Liver (tissue), 9 donors: ENCODE data around the gene BDKRB2. TPM values are rescaled to one million over a fixed set of nuclear protein-coding genes. Genes with fewer than 3 reads are reported as not detected.

Source experiments
- DNase-seq: peaks from one replicate; pipeline ENCODE4 v3.0.0-alpha.2; 2017; ENCODE audit warnings: low spot score
- H3K27ac ChIP-seq, 2 donors: one replicate each; pipeline ENCODE4 v1.7.0; 2013; ENCODE audit warnings: inconsistent platforms in 2 of 2, low read length in 2 of 2, control low read depth in 1 of 2, low read depth in 1 of 2, mild to moderate bottlenecking in 1 of 2
- H3K27me3 ChIP-seq, 4 donors: one replicate each; pipeline versions ENCODE4 v1.6.1 to v1.7.0; 2013; ENCODE audit warnings: low read length in 3 of 4, inconsistent platforms in 1 of 4, mild to moderate bottlenecking in 1 of 4, moderate library complexity in 1 of 4; ENCODE audit not compliant: control insufficient read depth in 4 of 4, insufficient read depth in 4 of 4
- H3K36me3 ChIP-seq, 4 donors: one replicate each; pipeline versions ENCODE4 v1.6.1 to v1.7.0; 2013; ENCODE audit warnings: low read length in 3 of 4, mild to moderate bottlenecking in 3 of 4, low read depth in 1 of 4, moderate library complexity in 1 of 4; ENCODE audit not compliant: control insufficient read depth in 4 of 4, insufficient read depth in 3 of 4
- H3K4me1 ChIP-seq, 4 donors: one replicate each; pipeline versions ENCODE4 v1.6.1 to v1.7.0; 2013; ENCODE audit warnings: low read length in 3 of 4, mild to moderate bottlenecking in 3 of 4, moderate library complexity in 1 of 4; ENCODE audit not compliant: control insufficient read depth in 4 of 4, insufficient read depth in 4 of 4
- H3K4me3 ChIP-seq, 3 donors: one replicate each; pipeline versions ENCODE4 v1.6.1 to v1.7.0; 2013; ENCODE audit warnings: low read length in 3 of 3, control low read depth in 1 of 3, low read depth in 1 of 3, mild to moderate bottlenecking in 1 of 3
- H3K9ac ChIP-seq, 2 donors: one replicate each; pipeline ENCODE4 v1.7.0; 2013; ENCODE audit warnings: low read length in 2 of 2, mild to moderate bottlenecking in 2 of 2, moderate library complexity in 2 of 2, control low read depth in 1 of 2, low read depth in 1 of 2
- H3K9me3 ChIP-seq, 4 donors: one replicate each; pipeline versions ENCODE4 v1.6.1 to v1.7.0; 2013; ENCODE audit warnings: low read length in 3 of 4; ENCODE audit not compliant: control insufficient read depth in 4 of 4
- FOXA1 ChIP-seq: IDR thresholded peaks from 2 replicates; pipeline ENCODE4 v1.6.1; 2016; ENCODE audit warnings: antibody characterized with exemption
- GABPA ChIP-seq, 2 donors: IDR thresholded peaks in 1 of 2; conservative IDR thresholded peaks in 1 of 2; 2 replicates each; pipeline ENCODE4 v1.6.1; 2016; ENCODE audit warnings: antibody characterized with exemption in 2 of 2, mild to moderate bottlenecking in 1 of 2, moderate library complexity in 1 of 2
- HNF4A ChIP-seq, 2 donors: conservative IDR thresholded peaks; 2 replicates each; pipeline ENCODE4 v1.6.1; 2016; ENCODE audit warnings: antibody characterized with exemption in 2 of 2, mild to moderate bottlenecking in 2 of 2
- HNF4G ChIP-seq: IDR thresholded peaks from 2 replicates; pipeline ENCODE4 v1.6.1; 2016; ENCODE audit warnings: antibody characterized with exemption
- JUND ChIP-seq, 2 donors: IDR thresholded peaks; 2 replicates each; pipeline ENCODE4 v1.6.1; 2016; ENCODE audit warnings: antibody characterized with exemption in 2 of 2
- MAX ChIP-seq: IDR thresholded peaks from 2 replicates; pipeline ENCODE4 v1.6.1; 2016; ENCODE audit warnings: antibody characterized with exemption
- RAD21 ChIP-seq, 2 donors: IDR thresholded peaks; 2 replicates each; pipeline ENCODE4 v1.6.1; 2016; ENCODE audit warnings: antibody characterized with exemption in 2 of 2, mild to moderate bottlenecking in 2 of 2
- REST ChIP-seq: IDR thresholded peaks from 2 replicates; pipeline ENCODE4 v1.6.1; 2016; ENCODE audit warnings: antibody characterized with exemption, mild to moderate bottlenecking
- RXRA ChIP-seq, 2 donors: IDR thresholded peaks; 2 replicates each; pipeline ENCODE4 v1.6.1; 2017 to 2018; ENCODE audit warnings: antibody characterized with exemption in 2 of 2, mild to moderate bottlenecking in 1 of 2
- SP1 ChIP-seq: IDR thresholded peaks from 2 replicates; pipeline ENCODE4 v1.6.1; 2018; ENCODE audit warnings: antibody characterized with exemption, mild to moderate bottlenecking
- TAF1 ChIP-seq: conservative IDR thresholded peaks from 2 replicates; pipeline ENCODE4 v1.6.1; 2016; ENCODE audit warnings: antibody characterized with exemption, mild to moderate bottlenecking
- YY1 ChIP-seq: IDR thresholded peaks from 2 replicates; pipeline ENCODE4 v1.6.1; 2016; ENCODE audit warnings: antibody characterized with exemption, mild to moderate bottlenecking
- ZBTB33 ChIP-seq: IDR thresholded peaks from 2 replicates; pipeline ENCODE4 v1.6.1; 2016; ENCODE audit warnings: antibody characterized with exemption
- WGBS: extraction: QIAGEN DNeasy Blood & Tissue Kit; methylation state at CpG from one replicate; pipeline ENCODE4 v1.1.7; 2013; 5-methylcytosine and 5-hydroxymethylcytosine counted together
- polyA plus RNA-seq, 2 donors: library from polyadenylated mRNA; stranded (reverse) in 1 of 2; unstranded in 1 of 2; fragments of 200-250 nt in 1 of 2; fragments of >200 nt in 1 of 2; fragmentation: Nextera tagmentation in 1 of 2; extraction: Ambion mirVana in 1 of 2; gene quantifications; one replicate each; pipeline versions ENCODE4 v1.2.1 to v1.2.3, GENCODE V29; 2013 to 2015
- total RNA-seq, 2 donors: library from RNA; depleted of rRNA; stranded (reverse); fragments of >200 nt; gene quantifications; one replicate each; pipeline ENCODE4 v1.2.3, GENCODE V29; 2014
- TF ChIP-seq, protein P1 (sequence below): IDR thresholded peaks from 2 replicates; pipeline ENCODE4 v1.6.1; 2016; ENCODE audit warnings: antibody characterized with exemption
- TF ChIP-seq, protein P2 (sequence below): fragments of 150-350 bp; IDR thresholded peaks from 2 replicates; pipeline ENCODE4 v1.5.1; 2017; ENCODE audit warnings: improper control_type of control experiment, low read depth, low read length; ENCODE audit not compliant: missing input control
- donor health status: healthy.
- donor health status: healthy.
- donor health status: healthy.
- donor health status: healthy.
- donor health status: healthy.

Gene BDKRB2
- total and polyA plus RNA-seq, 4 donors = 0.10 to 0.25 (median 0.17) TPM

DNA sequence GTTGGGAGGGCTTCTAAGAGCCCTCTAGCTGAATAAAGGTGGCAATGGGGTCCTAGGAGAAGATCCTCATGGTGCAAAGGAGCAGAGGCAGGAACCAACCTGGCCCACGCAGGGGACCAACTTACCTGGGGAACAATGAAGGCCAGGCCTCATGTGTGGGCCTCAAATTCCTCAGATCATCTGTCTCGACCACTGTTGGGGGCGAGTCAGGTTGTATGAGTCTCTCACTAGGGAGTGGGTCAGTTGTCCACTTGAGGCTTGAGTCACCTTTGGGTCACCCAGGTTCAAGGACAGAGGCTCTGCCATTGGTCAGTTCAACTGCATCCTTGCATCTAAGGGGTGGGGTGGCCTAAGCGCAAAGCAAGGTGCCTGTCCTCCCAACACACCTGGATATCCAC is 43.7 kb upstream of the BDKRB2 start:
- Histone ChIP-seq H3K27me3 (no peaks in the 10 kb centered on the region), H3K4me1 (peaks cover 0 to 8% (median 3%) of the 10 kb centered on the region in 4 donors), H3K9ac (no peak overlapping the region), H3K36me3 (no peaks in the 10 kb centered on the region), H3K27ac (peak overlapping the region in 1 of 2 donors; percentile 44), H3K9me3 (no peaks in the 10 kb centered on the region), H3K4me3 (no peak overlapping the region)
- TF ChIP-seq JUND (IDR thresholded peaks at IDR 0.05) = no peak
- TF ChIP-seq, protein P1, sequence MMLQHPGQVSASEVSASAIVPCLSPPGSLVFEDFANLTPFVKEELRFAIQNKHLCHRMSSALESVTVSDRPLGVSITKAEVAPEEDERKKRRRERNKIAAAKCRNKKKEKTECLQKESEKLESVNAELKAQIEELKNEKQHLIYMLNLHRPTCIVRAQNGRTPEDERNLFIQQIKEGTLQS = no peak
- TF ChIP-seq HNF4A (conservative IDR thresholded peaks at IDR 0.05) = no peak
- TF ChIP-seq, protein P2, sequence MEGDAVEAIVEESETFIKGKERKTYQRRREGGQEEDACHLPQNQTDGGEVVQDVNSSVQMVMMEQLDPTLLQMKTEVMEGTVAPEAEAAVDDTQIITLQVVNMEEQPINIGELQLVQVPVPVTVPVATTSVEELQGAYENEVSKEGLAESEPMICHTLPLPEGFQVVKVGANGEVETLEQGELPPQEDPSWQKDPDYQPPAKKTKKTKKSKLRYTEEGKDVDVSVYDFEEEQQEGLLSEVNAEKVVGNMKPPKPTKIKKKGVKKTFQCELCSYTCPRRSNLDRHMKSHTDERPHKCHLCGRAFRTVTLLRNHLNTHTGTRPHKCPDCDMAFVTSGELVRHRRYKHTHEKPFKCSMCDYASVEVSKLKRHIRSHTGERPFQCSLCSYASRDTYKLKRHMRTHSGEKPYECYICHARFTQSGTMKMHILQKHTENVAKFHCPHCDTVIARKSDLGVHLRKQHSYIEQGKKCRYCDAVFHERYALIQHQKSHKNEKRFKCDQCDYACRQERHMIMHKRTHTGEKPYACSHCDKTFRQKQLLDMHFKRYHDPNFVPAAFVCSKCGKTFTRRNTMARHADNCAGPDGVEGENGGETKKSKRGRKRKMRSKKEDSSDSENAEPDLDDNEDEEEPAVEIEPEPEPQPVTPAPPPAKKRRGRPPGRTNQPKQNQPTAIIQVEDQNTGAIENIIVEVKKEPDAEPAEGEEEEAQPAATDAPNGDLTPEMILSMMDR = no peak
- no peak for TF ChIP-seq HNF4G
- no peak for TF ChIP-seq RXRA (IDR thresholded peaks at IDR 0.05)
- no peak for TF ChIP-seq ZBTB33
- TF ChIP-seq FOXA1 = no peak
- DNase-seq = peak; percentile 20
- 98% methylated on average over 4 of the region's 4 CpGs for WGBS

- Histone ChIP-seq H3K9ac (no peak overlapping the region), H3K36me3 (no peaks in the 10 kb centered on the region), H3K27ac (no peak overlapping the region), H3K27me3 (no peaks in the 10 kb centered on the region), H3K4me3 (no peak overlapping the region), H3K4me1 (peaks cover 0 to 8% (median 3%) of the 10 kb centered on the region in 4 donors), H3K9me3 (no peaks in the 10 kb centered on the region)
- TF ChIP-seq RXRA (IDR thresholded peaks at IDR 0.05) (no peak), SP1 (no peak), HNF4G (no peak), JUND (IDR thresholded peaks at IDR 0.05) (no peak), ZBTB33 (no peak), TAF1 (no peak), FOXA1 (no peak), YY1 (no peak), REST (no peak), MAX (no peak), RAD21 (IDR thresholded peaks at IDR 0.05) (no peak), GABPA (IDR thresholded peaks at IDR 0.05 in 1 of 2, conservative IDR thresholded peaks at IDR 0.05 in 1 of 2) (no peak), HNF4A (conservative IDR thresholded peaks at IDR 0.05) (no peak)
- TF ChIP-seq, protein P1 = no peak
- TF ChIP-seq, protein P2 = no peak
- 89% methylated on average over 2 of the region's 2 CpGs for WGBS
- no peak for DNase-seq
Observed at GRCh38 chr14:96161636-96162035, 43.0 kb upstream of the BDKRB2 start.
